Measurements from ENCODE around the gene FOXG1.

The FOXG1 gene

GRCh38 chr14:28762303-28762954 is 4.2 kb upstream of the FOXG1 start:
- DNase-seq = no peak

DNA sequence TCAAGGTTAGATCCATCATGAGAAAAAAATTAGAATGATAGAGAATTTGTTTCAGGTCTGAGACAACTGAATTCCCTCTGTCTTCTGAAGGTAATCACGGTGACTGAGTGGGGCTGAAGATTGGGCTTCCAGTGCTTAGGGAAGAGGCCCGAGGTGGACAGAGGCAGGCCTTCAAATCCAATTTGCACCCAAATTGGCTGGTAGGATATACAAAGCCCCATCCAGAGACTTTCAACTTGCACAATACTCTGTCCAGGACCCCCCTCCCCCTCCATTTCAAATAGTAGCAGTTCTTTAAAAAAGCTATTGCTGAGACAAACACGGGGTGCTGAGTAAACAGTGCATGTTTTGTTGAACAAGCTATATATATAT is 3.6 kb upstream of the FOXG1 start:
- DNase-seq = no peak

GRCh38 chr14:28763751-28764256 is 2.8 kb upstream of the FOXG1 start:
- no peak for DNase-seq

DNA sequence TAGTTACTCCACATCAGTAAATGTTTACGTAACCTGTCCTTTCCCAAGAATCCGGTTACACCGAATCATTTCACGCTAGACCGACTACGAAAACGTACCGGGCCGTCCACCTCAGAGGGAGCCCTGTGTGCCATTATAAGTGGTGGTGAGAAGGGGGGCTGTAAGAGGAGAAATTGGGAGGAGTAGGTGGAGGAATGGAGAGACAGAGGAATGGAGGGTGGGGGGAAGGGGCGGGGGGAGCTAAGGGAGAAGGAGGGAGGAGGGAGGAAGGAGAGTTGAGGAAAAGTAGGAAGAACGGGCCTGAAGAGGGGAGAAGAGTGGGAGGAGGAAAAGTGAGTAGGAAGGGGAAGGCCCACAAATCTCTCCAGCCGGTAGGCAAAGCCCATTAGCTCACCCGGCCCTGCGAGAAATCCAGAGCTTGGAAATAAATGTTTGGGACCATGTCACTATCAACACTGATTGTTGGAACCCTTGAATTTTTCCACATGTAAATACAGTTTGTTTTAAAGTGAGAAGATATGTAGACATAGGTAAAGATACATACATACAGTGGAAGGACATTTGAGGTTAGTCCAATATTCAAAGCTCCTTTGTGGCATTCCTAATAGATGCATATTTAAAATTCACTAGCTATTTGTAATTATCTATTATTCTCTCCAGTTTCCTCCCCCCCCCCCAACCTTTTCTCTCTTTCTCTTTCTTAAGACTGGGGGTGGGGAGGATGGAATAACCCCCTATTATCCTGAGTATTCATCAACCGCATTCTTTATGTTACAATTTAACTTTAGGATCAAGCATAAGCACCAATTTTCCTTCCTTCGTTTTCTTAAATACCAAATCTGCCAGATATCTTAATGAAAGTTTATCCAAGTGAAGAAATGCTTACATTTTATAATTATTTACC is 2.1 kb upstream of the FOXG1 start:
- DNase-seq = no peak

DNA sequence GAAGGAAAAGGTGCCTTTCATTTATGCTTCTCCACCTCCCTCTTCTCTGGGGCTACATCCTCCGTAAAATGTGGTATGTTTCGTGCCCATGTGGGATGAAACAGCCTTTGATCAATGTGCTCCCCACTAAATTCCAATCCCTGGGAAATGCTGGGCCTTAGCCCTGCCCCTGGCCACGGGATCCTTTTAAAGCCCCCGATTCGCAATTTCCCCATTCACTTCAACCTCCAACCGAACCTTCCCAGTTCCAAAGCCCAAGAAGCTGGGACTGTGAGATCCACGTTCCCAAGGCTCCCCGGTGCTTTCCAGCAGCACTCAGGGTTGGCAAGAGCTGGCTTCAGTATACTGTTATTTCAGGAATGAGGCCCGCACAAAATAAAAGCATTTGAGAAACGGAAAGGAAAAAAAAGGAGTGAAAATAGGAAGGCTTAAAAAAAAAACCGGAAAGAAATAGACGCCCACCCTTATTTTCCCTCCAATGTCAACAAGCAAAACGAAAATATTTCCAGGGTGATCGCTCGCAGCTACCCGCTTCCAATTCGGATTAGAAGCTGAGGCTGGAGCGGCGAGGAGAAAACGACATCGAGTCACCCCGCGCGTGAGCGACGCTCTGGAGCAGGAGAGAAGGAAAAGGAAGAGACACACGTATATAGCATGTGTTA is 1.3 kb upstream of the FOXG1 start:
- no peak for DNase-seq

DNA sequence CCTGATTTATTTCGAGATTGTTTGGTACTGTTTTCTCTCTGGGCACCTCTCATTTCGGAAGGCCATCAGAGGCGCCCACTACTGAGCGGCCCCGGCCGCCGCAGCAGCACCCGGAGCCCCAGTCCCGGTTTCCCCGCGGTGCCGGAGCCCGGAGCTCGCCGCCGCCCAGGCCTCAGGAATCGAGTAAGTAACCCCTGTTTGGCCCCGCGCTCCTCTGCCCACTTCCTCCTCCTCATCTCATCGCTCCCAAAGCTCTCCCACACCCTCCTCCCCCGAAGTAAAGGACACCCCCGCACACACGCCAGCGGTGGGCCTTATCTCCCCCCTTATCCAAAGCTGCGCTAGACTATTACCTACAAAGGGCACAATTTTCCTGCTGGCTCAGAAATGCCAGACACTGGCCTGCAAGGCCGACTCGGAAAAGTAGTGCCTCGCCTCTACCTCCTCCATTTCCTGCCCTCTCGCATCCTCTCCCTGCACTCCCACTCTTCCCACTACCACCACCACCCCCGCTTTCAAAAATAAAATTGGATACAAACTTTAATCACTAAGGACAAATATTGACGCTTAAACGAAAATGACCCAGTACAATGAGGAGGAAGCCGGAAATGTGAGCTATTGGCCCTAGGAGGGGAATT is 637 bp upstream of the FOXG1 start:
- DNase-seq = no peak

DNA sequence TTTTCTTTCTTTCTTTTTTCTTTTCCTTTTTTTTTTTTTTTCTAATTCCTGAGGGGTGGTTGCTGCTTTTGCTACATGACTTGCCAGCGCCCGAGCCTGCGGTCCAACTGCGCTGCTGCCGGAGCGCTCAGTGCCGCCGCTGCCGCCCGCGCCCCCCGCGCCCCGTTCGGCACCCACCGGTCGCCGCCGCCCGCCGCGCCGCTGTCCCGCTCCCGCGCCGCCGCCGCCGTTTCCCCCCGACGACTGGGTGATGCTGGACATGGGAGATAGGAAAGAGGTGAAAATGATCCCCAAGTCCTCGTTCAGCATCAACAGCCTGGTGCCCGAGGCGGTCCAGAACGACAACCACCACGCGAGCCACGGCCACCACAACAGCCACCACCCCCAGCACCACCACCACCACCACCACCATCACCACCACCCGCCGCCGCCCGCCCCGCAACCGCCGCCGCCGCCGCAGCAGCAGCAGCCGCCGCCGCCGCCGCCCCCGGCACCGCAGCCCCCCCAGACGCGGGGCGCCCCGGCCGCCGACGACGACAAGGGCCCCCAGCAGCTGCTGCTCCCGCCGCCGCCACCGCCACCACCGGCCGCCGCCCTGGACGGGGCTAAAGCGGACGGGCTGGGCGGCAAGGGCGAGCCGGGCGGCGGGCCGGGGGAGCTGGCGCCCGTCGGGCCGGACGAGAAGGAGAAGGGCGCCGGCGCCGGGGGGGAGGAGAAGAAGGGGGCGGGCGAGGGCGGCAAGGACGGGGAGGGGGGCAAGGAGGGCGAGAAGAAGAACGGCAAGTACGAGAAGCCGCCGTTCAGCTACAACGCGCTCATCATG is 654 bp downstream of the FOXG1 start:
- no peak for DNase-seq

- no peak for DNase-seq
Measured at GRCh38 chr14:28767853-28768741, 1.5 kb downstream of the FOXG1 start.

DNA sequence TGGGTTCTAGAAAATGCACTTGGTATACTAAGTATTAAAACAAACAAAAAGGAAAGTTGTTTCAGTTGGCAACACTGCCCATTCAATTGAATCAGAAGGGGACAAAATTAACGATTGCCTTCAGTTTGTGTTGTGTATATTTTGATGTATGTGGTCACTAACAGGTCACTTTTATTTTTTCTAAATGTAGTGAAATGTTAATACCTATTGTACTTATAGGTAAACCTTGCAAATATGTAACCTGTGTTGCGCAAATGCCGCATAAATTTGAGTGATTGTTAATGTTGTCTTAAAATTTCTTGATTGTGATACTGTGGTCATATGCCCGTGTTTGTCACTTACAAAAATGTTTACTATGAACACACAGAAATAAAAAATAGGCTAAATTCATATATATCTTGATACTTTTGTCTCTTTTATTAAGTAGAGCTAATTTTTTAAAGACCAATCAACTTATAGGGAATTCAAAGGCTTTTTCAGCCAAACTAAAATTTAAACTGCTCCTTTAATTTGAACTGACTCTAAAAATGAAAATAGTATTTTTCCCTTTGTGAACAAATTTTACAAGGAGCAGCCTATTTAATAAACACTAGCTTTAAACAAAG is 2.8 kb downstream of the FOXG1 start:
- no peak for DNase-seq

DNA sequence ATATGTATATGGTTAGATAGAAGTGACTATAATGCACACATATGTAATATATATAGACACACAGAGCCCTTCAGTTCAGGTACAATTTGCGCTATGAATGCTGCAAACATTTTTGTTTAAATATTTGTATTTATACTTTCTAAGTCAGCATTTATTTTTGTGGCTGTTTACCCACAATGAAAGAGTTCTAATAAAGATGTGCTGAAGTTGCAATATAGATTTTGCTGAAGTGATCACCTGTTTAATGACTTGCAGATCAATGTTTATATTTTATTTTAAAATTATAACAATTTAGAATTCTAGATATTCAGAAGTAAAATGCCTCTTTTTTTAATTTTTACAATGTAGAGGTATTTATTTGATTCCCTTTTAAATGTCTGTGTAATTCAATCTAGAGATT is 3.5 kb downstream of the FOXG1 start:
- DNase-seq = no peak

DNA sequence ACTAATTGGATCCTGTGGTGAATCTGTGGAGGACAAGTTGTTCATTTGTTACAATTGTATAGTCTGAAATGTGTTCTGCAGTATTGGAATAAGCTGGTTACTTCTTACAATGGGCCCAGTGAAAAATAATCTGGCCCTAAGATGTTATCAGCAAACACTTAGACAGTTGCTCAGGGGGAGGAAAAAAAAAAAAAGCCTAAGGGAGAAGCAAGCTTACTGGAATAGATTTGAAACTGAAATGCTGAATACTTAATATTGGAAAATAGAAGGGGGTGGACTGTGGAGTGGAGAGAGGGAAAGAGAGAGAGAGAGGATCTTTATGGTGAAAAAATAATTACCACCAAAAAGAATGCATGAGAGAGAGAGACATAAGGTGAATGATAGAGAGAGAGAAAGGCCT is 4.0 kb downstream of the FOXG1 start:
- no peak for DNase-seq

GRCh38 chr14:28771168-28771567 is 4.6 kb downstream of the FOXG1 start:
- DNase-seq = no peak

- no peak for DNase-seq
Measured at GRCh38 chr14:28772613-28773012, 6.0 kb downstream of the FOXG1 start.

GRCh38 chr14:28773176-28773575 is 6.6 kb downstream of the FOXG1 start:
- no peak for DNase-seq

GRCh38 chr14:28773861-28774691 is 7.5 kb downstream of the FOXG1 start:
- peak; percentile 4 for DNase-seq

DNA sequence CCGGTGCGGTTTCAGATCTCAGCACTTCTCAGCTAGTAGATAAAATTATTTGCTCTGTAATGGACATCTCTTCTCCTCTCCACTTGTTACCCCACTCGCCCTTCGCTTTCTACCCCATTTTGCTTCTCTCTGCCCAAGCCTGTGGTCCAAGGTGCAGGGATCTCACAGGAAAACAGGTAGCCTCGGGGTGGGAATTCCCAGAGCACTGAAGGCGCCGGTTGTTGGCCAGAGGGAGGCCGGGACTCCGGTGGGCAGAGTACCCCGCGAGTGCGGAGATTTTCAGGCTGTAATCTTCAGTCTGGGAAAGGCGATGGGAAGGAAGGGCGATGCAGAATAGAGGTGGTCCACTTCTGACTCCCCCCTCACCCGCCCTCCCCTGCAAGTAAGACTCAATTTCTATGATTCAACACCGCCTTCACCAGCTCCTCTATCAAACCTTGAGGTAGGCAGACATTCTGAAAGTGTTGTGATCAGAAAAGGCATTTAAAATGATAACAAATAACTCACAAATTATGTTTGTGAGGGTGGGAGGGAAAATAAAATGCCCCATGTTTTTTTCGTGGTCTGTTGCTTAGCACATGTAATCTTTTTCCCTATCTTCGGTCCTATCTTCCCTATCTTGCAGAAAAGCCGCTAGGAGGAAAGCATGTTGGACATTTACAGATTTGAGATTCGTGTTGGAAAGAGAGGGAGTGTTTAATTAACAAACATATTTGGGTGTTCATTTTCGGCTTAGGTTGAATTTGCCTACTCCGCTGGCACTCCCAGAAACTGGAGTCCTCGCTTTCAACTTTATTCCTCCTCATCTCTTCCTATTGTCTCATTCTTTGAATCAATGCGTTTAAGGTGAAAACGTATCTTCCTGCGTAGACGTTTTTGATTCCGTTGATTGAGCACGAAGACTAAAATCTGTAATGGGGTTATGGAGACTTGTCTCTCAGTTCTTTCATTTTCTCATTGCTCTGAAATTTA is 8.5 kb downstream of the FOXG1 start:
- DNase-seq = no peak

DNA sequence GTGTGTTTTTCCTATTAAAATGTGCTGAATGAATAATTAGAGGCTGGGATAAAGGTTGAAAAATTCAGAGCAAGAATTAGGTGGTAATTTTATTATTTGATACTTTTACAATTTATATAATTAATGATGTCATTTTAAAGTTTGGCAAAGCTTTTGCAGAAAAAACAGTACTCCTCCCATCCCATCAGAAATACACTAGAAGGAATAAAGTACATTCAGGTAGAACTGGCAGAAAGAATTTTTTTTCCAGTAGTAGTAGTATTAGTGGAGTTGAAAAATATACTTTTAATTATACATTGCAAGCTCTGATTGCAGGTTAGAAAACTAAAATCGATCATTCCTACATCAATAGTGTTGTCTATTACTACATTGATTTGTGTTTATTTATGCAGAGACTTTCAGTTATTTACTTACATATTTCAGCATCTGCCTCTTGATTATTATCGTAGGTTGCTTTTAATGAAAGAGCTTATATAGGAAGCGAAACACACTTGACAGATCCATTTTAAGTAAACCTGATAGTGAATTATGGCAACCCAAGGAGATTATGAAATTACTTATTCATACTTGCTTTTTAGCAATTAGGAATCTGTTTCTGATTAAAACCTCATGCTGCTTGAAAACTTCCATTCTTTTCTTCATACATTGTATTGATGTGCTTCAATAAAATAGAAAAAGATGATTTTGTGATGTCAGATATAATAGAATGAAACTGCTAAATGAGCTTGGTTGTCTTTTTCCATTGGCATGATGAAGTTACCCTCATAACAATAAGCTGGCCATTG is 10.1 kb downstream of the FOXG1 start:
- DNase-seq = no peak

Data from GOT3 (cell line).